SK-N-SH (cell line): ENCODE measurements around the gene SLC13A3. TPM values are rescaled to one million over a fixed set of nuclear protein-coding genes. Genes with fewer than 3 reads are reported as not detected.

ENCODE experiments used
- CTCF ChIA-PET: fragments of 300-600, 350-600 bp; formaldehyde crosslinking; extraction: SDS; loops from one replicate; lab custom pipeline; 2021; lab: Yijun Ruan, JAX
- POLR2A ChIA-PET: fragments of 350-600 bp; sonication (Branson Sonifier 250); formaldehyde crosslinking; extraction: SDS; loops from one replicate; lab custom pipeline; 2020; ENCODE audit warnings: antibody characterized with exemption, inconsistent platforms; lab: Yijun Ruan, JAX
- DNase-seq: peaks from one replicate; pipeline ENCODE4 v3.0.0; 2012
- H2AFZ ChIP-seq: fragments of 200-600 bp; sonication (generic); 2 replicates; pipeline ENCODE4 v1.8.1; 2016; ENCODE audit warnings: antibody characterized with exemption, mild to moderate bottlenecking, low read depth
- H3F3A ChIP-seq: fragments of 200-600 bp; sonication (generic); replicated peaks from 2 replicates; pipeline ENCODE3; 2016; ENCODE audit warnings: antibody characterized with exemption, mild to moderate bottlenecking; ENCODE audit not compliant: insufficient read depth
- H3K27ac ChIP-seq, 2 experiments: fragments of 200-500 bp in 1 of 2; fragments of 200-600 bp in 1 of 2; sonication (Bioruptor generic) in 1 of 2; sonication (generic), shearing (Covaris generic) in 1 of 2; 2 replicates each; pipeline versions ENCODE4 v1.5.1 to v1.6.1; 2014 to 2016; ENCODE audit warnings: low read depth in 2 of 2, inconsistent platforms in 1 of 2, low read length in 1 of 2, mild to moderate bottlenecking in 1 of 2, mixed read lengths in 1 of 2
- H3K27me3 ChIP-seq: fragments of 200-600 bp; sonication (generic), shearing (Covaris generic); 2 replicates; pipeline ENCODE4 v1.6.1; 2016; ENCODE audit warnings: mixed run types; ENCODE audit not compliant: insufficient read depth
- H3K36me3 ChIP-seq, 2 experiments: fragments of 200-500 bp in 1 of 2; fragments of 200-600 bp in 1 of 2; sonication (Bioruptor generic) in 1 of 2; sonication (generic) in 1 of 2; replicated peaks in 1 of 2; 2 replicates each; pipeline versions ENCODE3 to v1.5.1; 2014 to 2016; ENCODE audit warnings: low read length in 1 of 2, mild to moderate bottlenecking in 1 of 2; ENCODE audit not compliant: insufficient read depth in 2 of 2, control insufficient read depth in 1 of 2
- H3K4me1 ChIP-seq, 2 experiments: fragments of 200-500 bp in 1 of 2; fragments of 200-600 bp in 1 of 2; sonication (Bioruptor generic) in 1 of 2; sonication (generic), shearing (Covaris generic) in 1 of 2; 2 replicates each; pipeline versions ENCODE4 v1.5.1 to v1.6.1; 2014 to 2016; ENCODE audit warnings: low read depth in 1 of 2, low read length in 1 of 2, mixed run types in 1 of 2; ENCODE audit not compliant: insufficient read depth in 2 of 2, control insufficient read depth in 1 of 2
- H3K4me2 ChIP-seq: fragments of 200-600 bp; sonication (generic), shearing (Covaris generic); 2 replicates; pipeline ENCODE4 v1.6.1; 2017; ENCODE audit warnings: mixed run types
- H3K4me3 ChIP-seq, 2 experiments: fragments of 200-500 bp in 1 of 2; fragments of 200-600 bp in 1 of 2; sonication (Bioruptor generic) in 1 of 2; sonication (generic), shearing (Covaris generic) in 1 of 2; 2 replicates each; pipeline versions ENCODE4 v1.5.1 to v1.8.1; 2014 to 2016; ENCODE audit warnings: low read depth in 2 of 2, inconsistent platforms in 1 of 2, low read length in 1 of 2, mild to moderate bottlenecking in 1 of 2, mixed read lengths in 1 of 2, moderate library complexity in 1 of 2
- H3K79me2 ChIP-seq: fragments of 200-600 bp; sonication (generic); 2 replicates; pipeline ENCODE4 v1.8.1; 2017; ENCODE audit warnings: mild to moderate bottlenecking; ENCODE audit not compliant: insufficient read depth
- H3K9ac ChIP-seq: fragments of 200-600 bp; sonication (generic); 2 replicates; pipeline ENCODE4 v1.6.1; 2017; ENCODE audit warnings: mixed run types
- H3K9me2 ChIP-seq: fragments of 200-600 bp; sonication (generic); 2 replicates; pipeline ENCODE4 v1.6.1; 2017; ENCODE audit warnings: mixed run types
- H3K9me3 ChIP-seq: fragments of 200-600 bp; sonication (generic); 2 replicates; pipeline ENCODE4 v1.6.1; 2017; ENCODE audit warnings: mixed run types, mild to moderate bottlenecking, moderate library complexity
- H4K20me1 ChIP-seq: fragments of 200-600 bp; sonication (generic); 2 replicates; pipeline ENCODE4 v1.6.1; 2017; ENCODE audit warnings: mild to moderate bottlenecking, mixed run types; ENCODE audit not compliant: insufficient read depth
- CTCF ChIP-seq: fragments of 200-600 bp; sonication (generic); IDR thresholded peaks from 2 replicates; pipeline ENCODE4 v1.6.1; 2017; ENCODE audit warnings: antibody characterized with exemption, mild to moderate bottlenecking, moderate library complexity
- EP300 ChIP-seq, 2 experiments: IDR thresholded peaks; 2 replicates each; pipeline versions ENCODE4 v1.4.0 to v1.6.1; 2012; ENCODE audit warnings: borderline replicate concordance in 1 of 2, low read depth in 1 of 2, low read length in 1 of 2
- EZH2phosphoT487 ChIP-seq: fragments of 200-600 bp; sonication (generic); IDR thresholded peaks from 2 replicates; pipeline ENCODE4 v1.6.1; 2017; ENCODE audit warnings: low read depth, mixed run types, mild to moderate bottlenecking, antibody characterized with exemption, moderate library complexity, borderline replicate concordance
- FOSL2 ChIP-seq: IDR thresholded peaks from 2 replicates; pipeline ENCODE4 v1.4.0; 2012; ENCODE audit warnings: low read depth, mild to moderate bottlenecking, moderate library complexity, borderline replicate concordance
- FOXM1 ChIP-seq: IDR thresholded peaks from 2 replicates; pipeline ENCODE4 v1.4.0; 2012; ENCODE audit warnings: low read depth, mild to moderate bottlenecking
- JUND ChIP-seq: IDR thresholded peaks from 2 replicates; pipeline ENCODE4 v1.4.0; 2012
- MEF2A ChIP-seq: IDR thresholded peaks from 2 replicates; pipeline ENCODE4 v1.4.0; 2012; ENCODE audit warnings: low read depth, borderline replicate concordance
- MXI1 ChIP-seq: IDR thresholded peaks from 2 replicates; pipeline ENCODE4 v1.6.1; 2012; ENCODE audit warnings: mild to moderate bottlenecking, low read depth, low read length, improper control_type of control experiment
- NFIC ChIP-seq: IDR thresholded peaks from 2 replicates; pipeline ENCODE4 v1.4.0; 2012; ENCODE audit warnings: borderline replicate concordance
- POLR2AphosphoS5 ChIP-seq: IDR thresholded peaks from 2 replicates; pipeline ENCODE4 v1.6.1; 2012; ENCODE audit warnings: low read depth, low read length
- RXRA ChIP-seq: IDR thresholded peaks from 2 replicates; pipeline ENCODE4 v1.4.0; 2012; ENCODE audit warnings: low read depth, mild to moderate bottlenecking, borderline replicate concordance
- SMC3 ChIP-seq: IDR thresholded peaks from 2 replicates; pipeline ENCODE4 v1.6.1; 2012; ENCODE audit warnings: low read depth, low read length, improper control_type of control experiment
- TAF1 ChIP-seq: IDR thresholded peaks from 2 replicates; pipeline ENCODE4 v1.6.1; 2012; ENCODE audit warnings: low read depth, mild to moderate bottlenecking, low read length, moderate library complexity, borderline replicate concordance
- TCF12 ChIP-seq: IDR thresholded peaks from 2 replicates; pipeline ENCODE4 v1.4.0; 2012
- TEAD4 ChIP-seq: IDR thresholded peaks from 2 replicates; pipeline ENCODE4 v1.4.0; 2012; ENCODE audit warnings: mild to moderate bottlenecking, borderline replicate concordance; ENCODE audit not compliant: insufficient read depth
- USF1 ChIP-seq: IDR thresholded peaks from 2 replicates; pipeline ENCODE4 v1.4.0; 2012; ENCODE audit warnings: low read depth, borderline replicate concordance
- YY1 ChIP-seq: IDR thresholded peaks from 2 replicates; pipeline ENCODE4 v1.4.0; 2012; ENCODE audit warnings: low read depth, mild to moderate bottlenecking
- WGBS: methylation state at CpG from one replicate; pipeline ENCODE4 v1.1.6; 2017; ENCODE audit warnings: low lambda C conversion rate; 5-methylcytosine and 5-hydroxymethylcytosine counted together
- polyA plus RNA-seq, 3 experiments: library from polyadenylated mRNA; depleted of rRNA; stranded (reverse); fragments of >200 nt; gene quantifications; 2 replicates each; pipeline ENCODE4 v1.2.3, GENCODE V29; 2012

SLC13A3 gene
- polyA plus RNA-seq, 1 of the 3 experiments (the other 2 are of a cell fraction): 0.10 TPM

GRCh38 chr20:46588532-46589511 lies 62.4 kb downstream of the SLC13A3 start:
- Histone ChIP-seq H3K9ac (no peak overlapping the region), H3K36me3 (no peaks in the 10 kb centered on the region), H3K4me2 (no peak overlapping the region), H4K20me1 (no peaks in the 10 kb centered on the region), H2AFZ (no peak overlapping the region), H3K27ac (no peak overlapping the region), H3K9me3 (no peaks in the 10 kb centered on the region), H3K9me2 (no peaks in the 10 kb centered on the region), H3F3A (peaks cover 4% of the 10 kb centered on the region), H3K4me3 (no peak overlapping the region), H3K27me3 (no peaks in the 10 kb centered on the region), H3K79me2 (no peaks in the 10 kb centered on the region), H3K4me1 (peaks cover 0 to 3% of the 10 kb centered on the region in 2 experiments; a peak in 2 of 4 replicates)
- DNase-seq: no peak
- no peak for TF ChIP-seq MEF2A
- ChIA-PET CTCF (interaction anchor here (1.0 to 1.7 kb wide), 2 partner anchors 34 to 92 kb away, joined by 3 to 4 read pairs; no protein-coding TSS in a partner anchor), POLR2A (no interaction called here)
- WGBS: 54% methylated on average over 13 of the region's 14 CpGs

DNA sequence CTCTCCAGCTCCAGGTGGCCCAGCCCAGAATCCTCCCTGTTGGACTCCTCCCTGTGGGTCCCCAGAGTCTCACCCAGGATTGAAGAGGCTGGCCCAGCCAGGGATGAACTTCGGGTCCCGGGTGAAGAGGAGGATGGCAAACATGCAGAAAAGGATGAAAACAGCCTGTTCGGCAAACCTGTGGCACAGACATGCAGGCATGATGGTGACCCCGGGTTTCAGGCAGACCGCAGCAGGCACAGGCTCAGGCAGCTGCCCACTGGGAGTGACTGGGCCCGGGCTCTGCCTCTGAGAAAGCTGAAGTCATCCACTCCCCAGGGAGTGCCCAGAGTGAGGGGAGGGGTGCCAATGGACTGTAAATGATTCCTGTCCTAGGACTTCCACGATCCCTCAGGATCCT lies 63.3 kb downstream of the SLC13A3 start:
- Histone ChIP-seq H3K9ac (no peak overlapping the region), H3K9me2 (no peaks in the 10 kb centered on the region), H3K4me1 (peaks cover 0 to 3% of the 10 kb centered on the region in 2 experiments; a peak in 2 of 4 replicates), H3K4me2 (no peak overlapping the region), H3K79me2 (no peaks in the 10 kb centered on the region), H3K27ac (no peak overlapping the region), H3K9me3 (no peaks in the 10 kb centered on the region)
- CTCF ChIA-PET: interaction anchor here (0.9 to 1.7 kb wide), 3 partner anchors 10 to 93 kb away, joined by 3 to 4 read pairs (median 4); no protein-coding TSS in a partner anchor
- no peak for DNase-seq
- no peak for TF ChIP-seq SMC3
- no peak for TF ChIP-seq NFIC
- TF ChIP-seq RXRA: no peak
- TF ChIP-seq TEAD4: no peak
- TF ChIP-seq EP300 (IDR thresholded peaks at IDR 0.05; ENCODE audit: borderline replicate concordance in 1 of 2, low read depth in 1 of 2, low read length in 1 of 2): no peak
- TF ChIP-seq JUND: no peak
- no peak for TF ChIP-seq TAF1
- TF ChIP-seq POLR2AphosphoS5: no peak
- TF ChIP-seq, all 33 proteins: peak for 0
- POLR2A ChIA-PET: no interaction called here
- Histone ChIP-seq H4K20me1 (no peaks in the 10 kb centered on the region), H2AFZ (no peak overlapping the region), H3K27me3 (no peaks in the 10 kb centered on the region), H3K36me3 (no peaks in the 10 kb centered on the region), H3K4me3 (no peak overlapping the region), H3F3A (peaks cover 4% of the 10 kb centered on the region)
- 57% methylated on average over 7 of the region's 7 CpGs for WGBS

DNA sequence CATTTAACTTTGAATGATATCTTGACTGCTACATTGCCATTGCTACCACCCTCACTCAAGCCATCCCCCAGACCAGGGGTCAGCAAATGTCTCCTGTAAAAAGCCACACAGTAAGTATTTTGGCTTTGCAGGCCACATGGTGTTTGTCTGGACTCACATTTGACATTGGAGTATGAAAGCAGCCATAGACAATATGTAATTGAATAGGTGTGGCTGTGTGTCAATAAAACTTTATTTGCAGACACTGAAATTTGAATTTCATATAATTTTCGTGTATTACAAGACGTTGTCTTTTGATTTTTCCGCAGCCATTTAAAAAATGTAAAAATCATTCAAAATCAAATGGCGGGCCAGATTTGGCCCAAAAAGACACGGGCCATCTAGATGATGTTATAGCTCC lies 64.5 kb downstream of the SLC13A3 start:
- no peak overlapping the region for H3K27ac ChIP-seq
- WGBS: 59% methylated on average over 5 of the region's 5 CpGs
- peaks cover 0 to 3% of the 10 kb centered on the region in 2 experiments; a peak in 2 of 4 replicates for H3K4me1 ChIP-seq
- H2AFZ ChIP-seq: no peak overlapping the region
- no peaks in the 10 kb centered on the region for H3K9me3 ChIP-seq
- H3K36me3 ChIP-seq: no peaks in the 10 kb centered on the region
- H3K9me2 ChIP-seq: no peaks in the 10 kb centered on the region
- POLR2A ChIA-PET: no interaction called here
- no peaks in the 10 kb centered on the region for H3K79me2 ChIP-seq
- no peak overlapping the region for H3K4me3 ChIP-seq
- peaks cover 4% of the 10 kb centered on the region for H3F3A ChIP-seq
- H4K20me1 ChIP-seq: no peaks in the 10 kb centered on the region
- no peak overlapping the region for H3K9ac ChIP-seq
- DNase-seq: no peak
- no peaks in the 10 kb centered on the region for H3K27me3 ChIP-seq
- CTCF ChIA-PET: interaction anchor here (1.4 kb wide), 1 partner anchor 11 kb away, joined by 4 read pairs; no protein-coding TSS in a partner anchor
- H3K4me2 ChIP-seq: no peak overlapping the region
- TF ChIP-seq TEAD4: no peak
- no peak for TF ChIP-seq MXI1
- no peak for TF ChIP-seq USF1
- TF ChIP-seq FOXM1: no peak
- TF ChIP-seq MEF2A: no peak
- TF ChIP-seq FOSL2: no peak
- no peak for TF ChIP-seq CTCF
- no peak for TF ChIP-seq EZH2phosphoT487
- TF ChIP-seq TCF12: no peak
- no peak for TF ChIP-seq POLR2AphosphoS5
- TF ChIP-seq YY1: no peak
